Neutrophil (primary cell): ENCODE measurements around the gene GCK.

Source experiments
- H3K27ac ChIP-seq: fragments of 200-600 bp; sonication (generic); 2 replicates; pipeline ENCODE4 v1.5.1; 2016; ENCODE audit warnings: mild to moderate bottlenecking, moderate library complexity
- H3K27me3 ChIP-seq: fragments of 200-600 bp; sonication (generic); 2 replicates; pipeline ENCODE4 v1.6.0; 2016; ENCODE audit warnings: mild to moderate bottlenecking
- H3K36me3 ChIP-seq: fragments of 200-600 bp; sonication (generic); 2 replicates; pipeline ENCODE4 v1.5.1; 2017
- H3K4me1 ChIP-seq, 2 experiments: fragments of 200-600 bp in 1 of 2; sonication (generic) in 1 of 2; 1 replicate in 1 of 2; 2 replicates in 1 of 2; pipeline versions ENCODE4 v1.5.1 to v1.6.1; 2013 to 2016; ENCODE audit warnings: low read depth in 1 of 2, low read length in 1 of 2, mild to moderate bottlenecking in 1 of 2, moderate library complexity in 1 of 2; ENCODE audit not compliant: control insufficient read depth in 1 of 2, insufficient read depth in 1 of 2
- H3K4me3 ChIP-seq, 2 experiments: fragments of 200-600 bp in 1 of 2; sonication (generic) in 1 of 2; 1 replicate in 1 of 2; 2 replicates in 1 of 2; pipeline ENCODE4 v1.5.1; 2013 to 2016; ENCODE audit warnings: low read depth in 1 of 2, low read length in 1 of 2, mild to moderate bottlenecking in 1 of 2, moderate library complexity in 1 of 2
- H3K9me3 ChIP-seq: fragments of 200-600 bp; sonication (generic); 2 replicates; pipeline ENCODE4 v1.5.1; 2016
- CTCF ChIP-seq: fragments of 200-600 bp; sonication (generic); IDR thresholded peaks from 2 replicates; pipeline ENCODE4 v1.5.1; 2016; ENCODE audit warnings: antibody characterized with exemption

The GCK gene

GRCh38 chr7:44189286-44189992 lies at the start of gene GCK:
Gene GCK (minus strand): TSS chr7:44189439. CDS start chr7:44188953, 486 bp downstream.
- H3K9me3 ChIP-seq = no peaks in the 10 kb centered on the region
- peaks cover 24% of the 10 kb centered on the region for H3K27me3 ChIP-seq
- H3K36me3 ChIP-seq = no peaks in the 10 kb centered on the region
- no peak within 1 kb of the TSS for H3K27ac ChIP-seq
- no peak within 1 kb of the TSS for H3K4me3 ChIP-seq
- H3K4me1 ChIP-seq = no peaks in the 10 kb centered on the region
- TF ChIP-seq CTCF = no peak

GRCh38 chr7:44238116-44238695 lies 49.0 kb upstream of the GCK start:
- no peak overlapping the region for H3K4me3 ChIP-seq
- H3K27ac ChIP-seq = no peak overlapping the region
- no peaks in the 10 kb centered on the region for H3K27me3 ChIP-seq
- TF ChIP-seq CTCF = no peak
- H3K36me3 ChIP-seq = no peaks in the 10 kb centered on the region
- H3K4me1 ChIP-seq = peaks cover 0 to 3% of the 10 kb centered on the region in 2 experiments
- no peaks in the 10 kb centered on the region for H3K9me3 ChIP-seq

- H3K9me3 ChIP-seq = no peaks in the 10 kb centered on the region
- H3K4me1 ChIP-seq = peaks cover 0 to 3% of the 10 kb centered on the region in 2 experiments
- H3K27me3 ChIP-seq = no peaks in the 10 kb centered on the region
- H3K4me3 ChIP-seq = no peak overlapping the region
- H3K36me3 ChIP-seq = no peaks in the 10 kb centered on the region
- no peak overlapping the region for H3K27ac ChIP-seq
- no peak for TF ChIP-seq CTCF
Measured at GRCh38 chr7:44237696-44238095, 48.5 kb upstream of the GCK start.

GRCh38 chr7:44236333-44236728 lies 47.1 kb upstream of the GCK start:
- no peak overlapping the region for H3K27ac ChIP-seq
- H3K9me3 ChIP-seq = no peaks in the 10 kb centered on the region
- H3K4me3 ChIP-seq = no peak overlapping the region
- no peaks in the 10 kb centered on the region for H3K27me3 ChIP-seq
- H3K36me3 ChIP-seq = no peaks in the 10 kb centered on the region
- no peak for TF ChIP-seq CTCF
- peaks cover 0 to 3% of the 10 kb centered on the region in 2 experiments for H3K4me1 ChIP-seq

GRCh38 chr7:44235582-44236332 lies 46.5 kb upstream of the GCK start:
- H3K4me1 ChIP-seq = no peaks in the 10 kb centered on the region
- H3K27me3 ChIP-seq = no peaks in the 10 kb centered on the region
- no peak overlapping the region for H3K27ac ChIP-seq
- TF ChIP-seq CTCF = no peak
- no peaks in the 10 kb centered on the region for H3K36me3 ChIP-seq
- H3K4me3 ChIP-seq = no peak overlapping the region
- H3K9me3 ChIP-seq = no peaks in the 10 kb centered on the region
